OCI-M2 (cell line): ENCODE measurements around the gene PTRH1.
A peak's percentile ranks its signal among the peaks of the same experiment; 100 is the strongest.

Source experiments
- DNase-seq: peaks from one replicate; lab custom pipeline; 2025; ENCODE audit not compliant: unreplicated experiment; lab: John Stamatoyannopoulos, UW

Gene PTRH1

DNA sequence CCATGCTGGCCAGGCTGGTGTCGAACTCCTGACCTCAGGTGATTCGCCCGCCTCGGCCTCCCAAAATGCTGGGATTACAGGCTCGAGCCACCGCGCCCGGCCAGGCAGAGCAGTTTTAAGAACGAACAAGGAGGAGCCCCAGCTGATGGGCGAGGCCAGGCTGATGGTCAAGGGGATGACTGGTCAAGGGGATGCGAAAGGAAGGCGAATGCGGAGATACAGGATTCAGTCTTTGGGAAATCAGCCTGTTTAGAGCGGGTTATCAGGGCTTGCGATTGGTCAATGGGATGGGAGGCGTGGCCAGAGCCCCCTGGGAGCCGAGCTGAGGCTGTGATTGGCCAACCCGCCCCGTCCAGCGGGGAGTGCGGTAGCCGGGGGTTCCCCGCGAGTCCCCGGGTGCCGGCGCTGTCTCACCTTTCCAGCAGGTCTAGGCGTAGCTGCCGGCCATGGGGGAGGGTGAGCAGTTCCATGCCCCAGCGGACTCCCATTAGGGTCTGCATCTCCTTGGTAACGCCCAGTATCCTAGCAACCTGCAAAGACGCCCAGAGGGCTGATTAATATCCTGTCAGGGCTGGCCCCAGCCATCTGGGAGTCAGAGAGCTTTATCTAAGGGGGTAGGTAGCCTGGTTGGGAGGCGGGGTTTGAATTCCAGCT is 27.1 kb upstream of the PTRH1 start:
- DNase-seq: no peak

- DNase-seq: no peak
Measured at GRCh38 chr9:127741831-127742434, 26.5 kb upstream of the PTRH1 start.

DNA sequence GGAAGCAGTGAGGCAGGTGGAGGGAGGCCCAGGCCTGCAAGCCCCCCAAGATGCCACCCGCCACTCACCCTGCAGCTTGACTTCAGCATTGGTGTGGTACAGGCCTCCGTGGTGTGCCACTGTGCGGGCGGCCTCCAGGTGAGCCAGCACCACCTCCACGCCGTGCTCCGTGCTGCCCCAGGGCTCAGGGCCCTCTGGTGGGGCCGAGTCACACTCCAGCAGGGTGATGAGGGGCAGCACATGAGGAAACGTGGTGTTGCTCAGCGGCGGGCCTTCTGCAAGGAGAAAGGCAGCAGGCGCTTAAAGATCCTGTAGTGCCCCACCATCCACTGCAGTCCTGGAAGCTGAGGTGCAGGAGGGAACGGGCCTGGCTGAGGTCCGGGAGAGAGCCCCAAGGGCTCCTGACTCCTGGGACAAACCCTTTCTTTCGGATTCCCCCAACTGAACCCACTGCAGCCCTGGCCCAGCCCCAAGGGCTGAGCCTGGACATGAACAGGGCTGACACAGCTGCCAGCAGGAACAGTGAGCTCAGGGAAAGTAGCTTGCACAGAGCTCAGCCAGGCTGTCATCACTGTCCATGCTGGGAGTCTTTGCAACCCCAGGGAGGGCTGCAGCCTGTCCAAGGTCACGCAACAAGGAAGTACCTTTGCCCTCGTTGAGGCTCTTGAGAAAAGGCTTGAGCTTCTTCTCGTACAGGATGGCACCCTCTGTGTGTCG is 24.3 kb upstream of the PTRH1 start:
- DNase-seq: no peak

DNA sequence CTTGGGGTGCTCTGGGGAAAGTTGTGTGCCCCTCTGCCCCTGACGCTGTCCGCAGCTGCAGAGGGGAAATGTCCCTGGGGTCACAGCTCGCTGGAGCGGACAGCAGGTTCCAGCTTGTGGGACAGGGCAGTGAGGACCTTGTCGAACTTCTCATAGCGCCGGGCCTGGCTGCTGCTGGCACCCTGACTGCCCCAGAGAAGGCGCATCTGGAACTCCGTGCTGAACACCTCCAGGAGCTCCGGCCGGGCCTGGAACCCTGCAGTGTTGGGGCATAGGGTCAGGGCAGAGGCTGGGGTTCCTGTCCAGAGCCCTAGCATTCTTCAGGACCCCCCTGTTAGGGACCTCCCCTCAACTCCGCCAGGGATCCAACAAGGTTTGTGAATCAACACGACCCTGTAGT is 23.2 kb upstream of the PTRH1 start:
- no peak for DNase-seq

GRCh38 chr9:127735530-127736185 is 20.2 kb upstream of the PTRH1 start:
- no peak for DNase-seq

DNA sequence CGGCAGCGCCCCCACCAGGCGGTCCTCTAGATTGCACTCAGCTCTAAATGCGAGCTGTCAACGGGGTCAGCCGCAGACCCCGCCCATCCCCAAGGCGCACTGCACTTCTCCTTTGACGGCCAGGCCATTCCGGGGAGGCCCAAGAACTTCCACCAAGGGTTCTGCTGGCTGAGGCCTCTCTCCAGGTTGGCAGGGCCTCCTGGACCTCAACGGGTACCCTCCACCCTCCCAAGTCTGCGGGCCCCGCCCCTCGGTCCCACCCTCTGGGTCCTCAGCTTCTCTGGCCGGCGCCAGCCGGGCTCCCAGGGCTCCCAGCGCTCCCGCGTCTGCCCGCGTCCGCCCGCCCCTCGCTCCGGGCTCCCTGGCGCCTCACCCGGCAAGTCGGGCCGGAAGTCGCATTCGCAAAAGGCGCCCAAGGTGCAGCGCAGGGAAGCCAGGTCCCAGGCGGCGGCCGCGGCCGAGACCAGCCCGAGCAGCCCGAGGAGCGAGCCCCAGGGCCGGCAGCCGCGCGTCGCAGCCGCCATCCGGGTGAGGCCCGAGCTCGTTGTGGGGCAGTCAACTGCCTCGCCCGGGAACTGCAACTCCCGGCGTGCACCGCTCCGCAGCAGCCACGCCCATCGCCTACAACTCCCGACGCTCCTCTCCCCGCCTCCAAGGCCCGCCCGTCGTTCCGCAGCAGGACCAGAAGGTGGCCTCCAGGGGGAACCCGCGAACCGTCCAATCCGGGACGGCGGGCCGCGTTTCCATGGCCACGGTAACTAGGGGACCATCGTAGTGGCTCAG is 19.5 kb upstream of the PTRH1 start, which contains the start of gene TOR2A:
Gene TOR2A, minus strand, starts transcription at position 548 of the 783 bp plus-strand sequence. Its CDS starts 24 bp downstream, at position 524.
- DNase-seq: peak; percentile 67

DNA sequence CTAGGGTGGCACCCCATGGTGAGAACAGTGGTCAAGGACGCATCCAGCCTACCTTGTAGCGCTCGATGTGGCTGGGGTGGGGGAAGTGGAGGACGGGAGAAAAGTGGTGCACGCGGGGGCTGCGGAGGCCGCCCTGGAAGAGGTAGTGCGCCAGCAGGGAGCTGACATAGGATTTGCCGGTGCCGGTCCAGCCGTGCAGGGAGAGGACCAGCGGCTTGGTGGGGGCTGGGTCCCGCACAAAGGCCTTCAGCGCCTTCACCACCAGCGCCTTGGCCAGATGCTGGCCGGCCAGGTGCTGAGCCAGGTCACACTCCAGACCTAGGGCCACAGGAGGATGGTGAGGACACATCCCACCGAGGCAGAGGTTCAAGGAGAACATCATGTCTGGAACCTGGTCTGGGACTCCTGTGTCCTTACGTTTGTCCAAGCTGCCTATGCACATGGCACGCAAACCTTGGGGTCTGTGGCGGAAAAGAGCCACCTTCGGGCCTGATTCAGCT is 18.8 kb upstream of the PTRH1 start:
- no peak for DNase-seq

DNA sequence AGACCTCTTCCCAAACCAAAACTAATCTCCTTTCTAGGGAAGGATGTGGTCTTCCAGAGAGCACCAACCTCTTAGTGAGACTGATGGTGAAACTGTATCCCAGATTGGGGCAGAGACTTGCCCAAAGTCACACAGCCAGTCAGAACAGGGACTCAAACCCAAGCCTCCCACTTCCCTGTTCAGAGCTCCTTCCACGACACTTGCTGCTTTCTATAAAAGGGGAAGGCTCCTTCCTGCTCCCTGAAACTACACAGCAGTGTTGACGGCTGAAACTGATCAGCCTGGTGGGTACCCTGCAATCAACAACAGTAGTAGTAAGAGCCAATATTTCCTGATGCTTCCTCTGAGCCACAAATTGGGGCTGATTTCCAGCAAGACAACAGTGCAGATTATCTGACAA is 18.2 kb upstream of the PTRH1 start:
- DNase-seq: no peak

DNA sequence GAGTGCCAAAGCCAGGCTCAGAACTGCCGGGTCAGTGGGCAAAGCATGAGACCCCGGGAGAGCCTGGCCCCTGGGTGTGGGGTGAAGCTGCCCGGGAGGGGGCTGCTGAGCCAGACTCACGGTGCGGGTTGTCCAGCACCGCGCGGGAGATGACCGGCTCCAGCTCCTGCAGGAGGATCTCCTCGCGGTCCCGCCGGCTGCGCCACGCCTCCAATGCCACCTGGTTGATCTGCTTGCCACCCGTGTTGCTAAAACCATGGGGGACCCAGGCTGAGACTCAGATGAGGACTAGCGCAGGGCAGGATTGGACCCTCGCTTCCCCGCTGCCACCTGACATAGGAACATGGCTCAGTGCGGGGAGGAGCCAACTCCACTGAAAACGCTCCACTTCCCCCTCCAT is 17.0 kb upstream of the PTRH1 start:
- DNase-seq: no peak

- DNase-seq: no peak
Measured at GRCh38 chr9:127731938-127732337, 16.5 kb upstream of the PTRH1 start.

DNA sequence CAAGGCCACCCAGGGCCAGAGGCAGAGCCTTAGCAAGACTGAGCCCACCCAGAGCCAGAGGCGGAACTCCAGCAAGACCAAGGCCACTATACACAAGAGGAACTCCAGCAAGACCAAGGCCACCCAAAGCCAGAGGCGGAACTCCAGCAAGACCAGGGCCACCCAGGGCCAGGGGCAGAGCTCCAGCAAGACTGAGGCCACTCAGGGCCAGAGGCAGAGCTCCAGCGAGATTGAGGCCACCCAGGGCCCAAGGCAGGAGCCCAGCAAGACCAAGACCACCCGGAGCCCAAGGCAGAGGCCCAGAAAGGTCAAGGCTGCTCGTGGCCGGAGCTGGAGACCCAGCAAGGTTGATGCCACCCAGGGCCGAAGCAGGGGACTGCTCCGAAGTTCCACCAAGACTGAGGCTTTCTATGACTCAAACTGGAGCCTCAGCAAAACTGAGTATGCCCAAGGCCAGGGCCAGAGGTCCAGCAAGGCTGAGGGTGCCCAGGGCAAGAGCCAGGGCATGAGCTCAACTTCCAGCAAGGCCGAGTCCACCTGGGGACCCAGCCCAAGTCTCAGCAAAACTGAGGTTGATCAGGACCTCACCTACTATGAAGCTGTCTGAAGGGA is 15.4 kb upstream of the PTRH1 start:
- no peak for DNase-seq

DNA sequence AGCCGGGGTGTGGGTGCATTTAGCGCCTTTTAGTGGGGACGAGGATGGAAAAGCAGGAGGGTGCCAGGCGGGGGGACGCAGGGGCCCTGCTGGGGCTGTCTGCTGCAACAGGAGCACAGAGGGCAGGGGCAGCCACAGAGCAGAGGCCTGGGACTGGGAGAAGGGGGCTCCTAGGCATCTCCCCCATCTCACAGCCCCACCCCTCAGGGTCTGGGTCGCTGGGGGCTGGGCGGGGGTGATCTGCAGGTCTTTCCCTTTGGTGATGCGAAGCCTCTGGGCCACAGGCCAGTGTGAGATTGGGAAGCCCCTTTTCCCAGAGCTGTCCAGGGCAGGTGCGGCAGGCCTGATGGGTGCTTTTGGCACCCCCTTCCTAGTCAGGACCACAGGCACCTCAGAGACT is 14.8 kb upstream of the PTRH1 start:
- no peak for DNase-seq

DNA sequence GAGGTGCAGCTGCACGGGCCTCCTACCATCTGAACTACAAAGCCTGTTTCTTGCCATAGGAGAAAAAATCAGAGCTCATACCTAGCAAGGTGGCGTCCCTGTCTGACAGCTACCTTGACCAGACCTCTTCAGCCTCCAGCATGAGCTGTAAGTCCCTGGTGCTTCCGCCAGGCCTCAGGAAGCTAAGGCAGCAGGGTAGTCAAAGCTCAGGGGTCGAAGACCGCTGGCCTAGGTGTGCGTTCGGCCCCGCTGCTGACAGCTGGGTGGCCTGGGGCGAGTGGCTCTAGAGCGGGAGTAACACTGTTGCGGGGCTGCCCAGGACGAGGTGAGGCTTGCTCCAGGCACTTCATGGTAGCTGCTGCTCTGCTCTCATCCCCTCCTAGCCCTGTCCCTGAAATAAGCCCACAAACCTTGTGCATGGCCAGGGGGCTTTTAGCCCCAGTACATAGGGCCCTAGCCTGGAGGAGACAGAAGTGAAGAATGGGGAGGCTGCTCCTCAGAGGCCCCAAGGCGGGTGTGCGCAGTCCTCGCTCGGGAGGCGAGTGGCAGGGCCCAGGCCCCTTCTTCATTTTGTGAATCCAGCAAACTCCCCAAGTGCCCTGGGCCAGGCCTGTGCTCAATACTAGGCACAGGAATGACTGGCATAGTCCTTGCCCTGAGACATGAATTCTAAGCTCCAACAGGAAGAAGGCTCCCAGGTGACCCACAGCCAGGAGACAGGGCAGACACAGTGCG is 14.2 kb upstream of the PTRH1 start:
- DNase-seq: no peak

GRCh38 chr9:127728808-127729207 is 13.3 kb upstream of the PTRH1 start:
- DNase-seq: no peak

DNA sequence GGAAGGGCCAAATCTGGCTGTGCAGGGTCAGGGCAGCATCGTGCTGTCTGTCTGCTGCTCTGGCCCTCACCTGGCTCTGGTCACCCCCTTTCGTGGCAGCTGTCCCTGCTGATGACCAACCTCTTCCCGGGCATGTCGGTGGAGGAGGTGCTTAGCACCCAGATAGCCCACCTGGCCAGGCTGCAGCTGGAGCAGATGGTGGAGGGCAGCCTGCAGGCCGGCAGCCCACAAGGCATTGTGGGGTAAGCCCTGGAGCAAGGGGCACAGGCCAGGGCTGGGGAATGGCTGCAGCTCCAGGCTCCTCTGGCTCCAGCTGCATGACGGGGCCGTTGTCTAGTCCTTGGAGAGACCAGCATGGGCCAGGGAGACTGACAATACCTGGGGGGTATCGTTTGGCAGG is 11.4 kb upstream of the PTRH1 start:
- no peak for DNase-seq

DNA sequence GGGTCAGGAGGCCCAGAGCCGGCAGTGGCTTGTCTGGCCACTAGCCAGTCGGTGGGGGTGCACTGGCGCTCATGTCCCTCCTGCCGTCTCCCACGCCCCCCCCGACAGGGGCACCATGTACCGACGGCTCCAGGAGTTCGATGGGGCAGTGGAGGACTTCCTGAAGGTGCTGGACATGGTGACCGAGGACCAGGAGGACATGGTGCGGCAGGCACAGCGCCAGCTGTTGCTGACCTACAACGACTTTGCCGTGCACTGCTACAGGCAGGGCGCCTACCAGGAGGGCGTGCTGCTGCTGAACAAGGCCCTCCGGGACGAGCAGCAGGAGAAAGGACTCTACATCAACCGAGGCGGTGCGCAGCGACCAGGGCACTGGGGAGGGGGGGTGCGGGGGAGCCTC is 8.5 kb upstream of the PTRH1 start:
- DNase-seq: no peak

DNA sequence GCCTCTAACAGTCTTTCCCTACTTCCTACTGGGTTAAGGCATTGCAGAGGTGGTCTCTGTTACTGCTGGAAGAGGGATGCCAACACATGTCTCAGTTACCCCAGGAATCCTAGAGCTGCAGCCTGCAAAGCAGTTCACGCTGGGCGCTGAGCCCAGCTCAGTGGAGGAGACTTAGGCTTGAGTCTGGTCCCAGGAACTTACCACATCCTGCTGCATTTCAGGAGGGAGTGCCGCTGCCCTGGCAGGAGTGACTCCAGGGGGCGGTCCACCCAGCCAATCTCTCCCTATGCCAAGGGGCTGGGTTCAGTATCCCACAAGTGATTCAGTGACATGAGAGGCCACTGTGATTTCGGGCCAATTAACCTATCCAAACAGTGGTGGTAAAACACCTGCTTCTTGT is 8.0 kb upstream of the PTRH1 start:
- no peak for DNase-seq

DNA sequence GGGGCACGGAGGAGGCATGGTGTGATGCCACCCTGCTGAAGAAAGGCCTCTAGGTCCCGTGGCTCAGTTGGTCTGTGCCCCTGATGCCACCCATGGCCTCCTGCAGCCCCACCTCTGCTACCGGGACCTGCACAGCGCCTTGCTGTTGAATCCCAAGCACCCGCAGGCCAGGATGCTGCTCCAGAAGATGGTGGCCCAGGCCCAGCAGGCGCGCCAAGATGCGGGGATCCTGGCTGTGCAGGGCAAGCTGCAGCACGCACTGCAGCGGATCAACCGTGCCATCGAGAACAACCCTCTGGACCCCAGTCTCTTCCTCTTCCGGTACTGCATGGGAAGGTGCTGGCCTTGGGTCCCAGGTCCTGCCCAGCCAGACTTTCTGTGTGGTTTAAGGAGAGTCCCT is 7.5 kb upstream of the PTRH1 start:
- DNase-seq: no peak

- DNase-seq: no peak
Measured at GRCh38 chr9:127722055-127722745, 6.7 kb upstream of the PTRH1 start.
